Erythroblast (primary cell): Measurements from ENCODE around the gene CDC42EP4.
A peak's percentile ranks its signal among the peaks of the same experiment; 100 is the strongest.

Experiments
- DNase-seq, 2 experiments: peaks; one replicate each; lab custom pipeline; 2025; lab: John Stamatoyannopoulos, UW
- GATA1 ChIP-seq: IDR thresholded peaks from 2 replicates; pipeline ENCODE4 v1.6.1; 2011; ENCODE audit warnings: low read depth, mild to moderate bottlenecking, control low read depth, low read length, moderate library complexity
- POLR2A ChIP-seq: IDR thresholded peaks from 2 replicates; pipeline ENCODE4 v1.6.1; 2011; ENCODE audit warnings: mild to moderate bottlenecking, low read length

The CDC42EP4 gene

GRCh38 chr17:73307130-73307529, 4.7 kb downstream of the CDC42EP4 start:
- DNase-seq: no peak
- no peak for TF ChIP-seq GATA1
- TF ChIP-seq POLR2A: no peak

GRCh38 chr17:73305845-73306836, 5.7 kb downstream of the CDC42EP4 start:
- TF ChIP-seq GATA1: no peak
- no peak for TF ChIP-seq POLR2A
- no peak for DNase-seq

GRCh38 chr17:73304971-73305812, 6.6 kb downstream of the CDC42EP4 start:
- TF ChIP-seq GATA1: no peak
- TF ChIP-seq POLR2A: no peak
- peak; percentile 79 to 82 for DNase-seq

GRCh38 chr17:73304438-73304837, 7.4 kb downstream of the CDC42EP4 start:
- TF ChIP-seq POLR2A: no peak
- TF ChIP-seq GATA1: no peak
- DNase-seq: no peak

GRCh38 chr17:73302189-73302588, 9.6 kb downstream of the CDC42EP4 start:
- no peak for TF ChIP-seq POLR2A
- no peak for TF ChIP-seq GATA1
- peak in 1 of 2 experiments; percentile 16 for DNase-seq

GRCh38 chr17:73301369-73301768, 10.4 kb downstream of the CDC42EP4 start:
- no peak for TF ChIP-seq GATA1
- TF ChIP-seq POLR2A: no peak

GRCh38 chr17:73300392-73300791, 11.4 kb downstream of the CDC42EP4 start:
- no peak for DNase-seq
- no peak for TF ChIP-seq POLR2A
- no peak for TF ChIP-seq GATA1

More at GRCh38 chr17:73301369-73301768, 10.4 kb downstream of the CDC42EP4 start:
- no peak for DNase-seq

- DNase-seq: peak; percentile 29 to 49
- TF ChIP-seq GATA1 (no peak), POLR2A (no peak)
Measured at GRCh38 chr17:73297934-73298861, 13.6 kb downstream of the CDC42EP4 start.

GRCh38 chr17:73293480-73293911, 18.3 kb downstream of the CDC42EP4 start:
- no peak for DNase-seq
- no peak for TF ChIP-seq GATA1
- no peak for TF ChIP-seq POLR2A

- TF ChIP-seq GATA1 (no peak), POLR2A (no peak)
- DNase-seq: no peak
Measured at GRCh38 chr17:73293031-73293430, 18.8 kb downstream of the CDC42EP4 start.

- TF ChIP-seq GATA1 (no peak), POLR2A (no peak)
- DNase-seq: peak; percentile 21 to 22
Measured at GRCh38 chr17:73292031-73292531, 19.7 kb downstream of the CDC42EP4 start.

GRCh38 chr17:73291260-73291801, 20.5 kb downstream of the CDC42EP4 start:
- peak; percentile 72 to 77 for DNase-seq
- no peak for TF ChIP-seq GATA1
- no peak for TF ChIP-seq POLR2A
